UCSD-AML1 (cell line): ENCODE measurements around the gene ANKRD42.
"Not testable (repeated sequence)": the region's sequence is repeated elsewhere in the genome, so short reads cannot be mapped to it uniquely, and the experiment has no call there.

Experiments
- DNase-seq: peaks from one replicate; lab custom pipeline; 2025; ENCODE audit not compliant: unreplicated experiment; lab: John Stamatoyannopoulos, UW

ANKRD42 gene

GRCh38 chr11:83238111-83238510 is 44.6 kb downstream of the ANKRD42 start:
- DNase-seq = no peak

GRCh38 chr11:83241291-83241946 is 47.9 kb downstream of the ANKRD42 start:
- DNase-seq = peak; percentile 10

- DNase-seq = no peak
Observed at GRCh38 chr11:83249445-83249844, 55.9 kb downstream of the ANKRD42 start.

GRCh38 chr11:83249972-83250593 is 56.6 kb downstream of the ANKRD42 start:
- DNase-seq = no peak

- no peak for DNase-seq
Observed at GRCh38 chr11:83252266-83252665, 58.8 kb downstream of the ANKRD42 start.

- DNase-seq = no peak
Observed at GRCh38 chr11:83252941-83253340, 59.4 kb downstream of the ANKRD42 start.

- DNase-seq = no peak
Observed at GRCh38 chr11:83255366-83255765, 61.9 kb downstream of the ANKRD42 start.

- no peak for DNase-seq
Observed at GRCh38 chr11:83256602-83257340, 63.3 kb downstream of the ANKRD42 start.

GRCh38 chr11:83257761-83258168 is 64.3 kb downstream of the ANKRD42 start:
- DNase-seq = no peak

- no peak for DNase-seq
Observed at GRCh38 chr11:83259559-83259958, 66.0 kb downstream of the ANKRD42 start.

GRCh38 chr11:83265331-83265730 is 71.8 kb downstream of the ANKRD42 start:
- no peak for DNase-seq

GRCh38 chr11:83269080-83269479 is 75.6 kb downstream of the ANKRD42 start:
- not testable (repeated sequence) for DNase-seq

GRCh38 chr11:83271734-83272133 is 78.2 kb downstream of the ANKRD42 start:
- not testable (repeated sequence) for DNase-seq

- DNase-seq = no peak
Observed at GRCh38 chr11:83272627-83273026, 79.1 kb downstream of the ANKRD42 start.

- no peak for DNase-seq
Observed at GRCh38 chr11:83275888-83276641, 82.6 kb downstream of the ANKRD42 start.

- no peak for DNase-seq
Observed at GRCh38 chr11:83278351-83278750, 84.8 kb downstream of the ANKRD42 start.

- no peak for DNase-seq
Observed at GRCh38 chr11:83280256-83280655, 86.7 kb downstream of the ANKRD42 start.

GRCh38 chr11:83282084-83282716 is 88.7 kb downstream of the ANKRD42 start:
- no peak for DNase-seq

- no peak for DNase-seq
Observed at GRCh38 chr11:83284501-83285150, 91.1 kb downstream of the ANKRD42 start.

GRCh38 chr11:83285151-83285770 is 91.7 kb downstream of the ANKRD42 start:
- DNase-seq = no peak
